ENCODE results near the gene PRKAR1A.
A peak's percentile ranks its signal among the peaks of the same experiment; 100 is the strongest.
"Not testable (repeated sequence)": the region's sequence is repeated elsewhere in the genome, so short reads cannot be mapped to it uniquely, and the experiment has no call there.

PRKAR1A gene

DNA sequence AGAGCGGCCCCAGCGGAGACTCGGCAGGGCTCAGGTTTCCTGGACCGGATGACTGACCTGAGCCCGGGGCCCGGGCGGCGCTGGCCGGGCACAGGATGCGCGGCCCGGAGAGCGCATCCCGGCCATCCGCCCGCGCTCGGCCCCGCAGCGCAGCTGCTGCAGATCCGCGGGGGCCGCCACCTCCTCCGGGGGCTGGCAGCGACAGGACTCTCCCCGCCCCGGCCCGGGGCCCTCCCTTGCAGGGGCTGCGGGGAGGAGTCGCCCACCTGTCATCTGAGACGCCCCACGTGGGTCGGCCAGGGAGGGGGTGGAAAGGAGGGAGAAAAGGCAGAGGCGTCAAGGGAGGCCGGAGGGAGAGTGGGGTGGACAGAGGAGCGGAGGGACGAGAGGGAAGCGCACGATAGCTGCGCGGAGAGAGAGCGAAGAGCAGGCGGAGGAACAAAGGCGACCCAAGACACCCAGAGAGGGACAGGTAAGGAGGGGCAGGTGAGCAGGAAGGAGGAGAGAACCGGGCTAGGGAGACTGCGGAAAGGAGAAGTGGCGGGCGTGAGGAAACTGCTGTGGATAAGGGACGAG lies 471 bp upstream of the PRKAR1A start:
- peak; percentile 73 for DNase-seq (ENCODE audit: low spot score)

DNA sequence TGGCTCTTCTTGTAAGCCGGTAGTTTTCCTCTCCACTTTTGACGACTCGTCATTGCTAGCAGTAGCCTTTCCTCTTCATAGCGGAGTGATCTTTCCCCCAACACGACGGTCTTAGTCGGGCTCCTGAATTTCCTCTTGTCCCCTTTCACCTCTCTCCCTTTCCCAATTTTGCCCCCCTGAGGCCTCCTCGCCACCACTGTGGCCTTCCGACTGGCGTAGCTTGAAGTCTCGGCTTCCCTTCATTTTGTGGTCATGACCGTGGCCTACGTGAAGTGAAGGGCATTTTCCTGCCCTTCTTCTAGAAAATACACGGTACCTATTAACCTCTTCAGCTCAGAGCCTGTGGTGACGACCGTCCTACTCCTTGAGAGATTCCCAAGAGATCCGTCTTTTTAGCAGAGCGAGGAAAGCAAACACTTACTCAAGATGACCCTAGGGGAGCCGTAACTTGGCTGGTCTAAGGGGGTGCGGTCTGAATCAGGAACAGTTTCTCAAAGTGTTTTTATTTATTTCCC lies 787 bp downstream of the PRKAR1A start:
- no peak for DNase-seq (ENCODE audit: low spot score)

DNA sequence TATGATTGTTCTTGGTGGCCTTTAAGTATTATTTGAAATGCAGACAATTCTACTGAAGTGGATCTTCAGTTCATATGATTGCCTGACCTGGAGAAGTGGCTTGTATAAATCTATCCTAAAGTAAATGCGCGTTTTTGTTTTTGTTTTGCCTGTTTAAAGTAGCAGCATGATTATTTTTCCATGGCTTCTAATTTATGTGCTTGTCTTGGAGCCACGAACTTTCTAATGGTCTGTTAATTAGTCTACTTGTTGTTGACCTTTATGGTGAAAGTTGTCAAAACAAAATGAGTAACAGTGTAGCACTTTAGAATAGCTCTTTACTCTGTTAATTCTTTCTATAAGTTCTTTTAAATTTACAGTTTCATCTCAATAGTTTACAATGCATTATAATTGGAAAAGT lies 1.7 kb downstream of the PRKAR1A start:
- no peak for DNase-seq (ENCODE audit: low spot score)

DNA sequence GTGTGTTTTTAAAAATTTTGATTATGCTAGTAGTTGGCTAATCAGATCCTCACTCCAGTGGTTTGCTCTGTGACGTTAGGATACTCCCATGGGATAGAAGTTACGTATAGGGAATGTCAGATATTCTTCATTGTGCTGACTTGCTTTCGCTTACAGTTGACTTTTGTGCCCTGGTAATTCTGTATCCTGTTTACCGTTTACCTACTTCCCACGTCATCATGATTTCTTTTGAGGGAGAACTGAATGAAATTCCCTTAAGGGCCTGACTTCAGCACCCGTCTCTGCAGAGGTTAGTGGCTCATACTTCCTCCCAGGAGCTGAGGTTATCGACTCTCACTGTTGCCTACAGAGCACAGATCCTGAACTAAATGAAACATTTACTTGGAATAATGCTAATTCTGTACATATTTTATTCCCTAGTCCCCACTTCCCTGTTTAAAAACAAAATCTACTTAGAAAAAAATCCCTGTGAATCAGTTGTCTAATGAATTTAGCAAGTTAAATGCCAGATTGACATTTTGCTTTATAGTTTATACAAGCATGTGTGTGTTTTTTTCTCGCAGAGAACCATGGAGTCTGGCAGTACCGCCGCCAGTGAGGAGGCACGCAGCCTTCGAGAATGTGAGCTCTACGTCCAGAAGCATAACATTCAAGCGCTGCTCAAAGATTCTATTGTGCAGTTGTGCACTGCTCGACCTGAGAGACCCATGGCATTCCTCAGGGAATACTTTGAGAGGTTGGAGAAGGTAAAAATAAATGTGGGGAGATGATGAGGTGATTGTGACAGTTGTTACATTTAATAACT lies 2.8 kb downstream of the PRKAR1A start:
- DNase-seq (ENCODE audit: low spot score): no peak

DNA sequence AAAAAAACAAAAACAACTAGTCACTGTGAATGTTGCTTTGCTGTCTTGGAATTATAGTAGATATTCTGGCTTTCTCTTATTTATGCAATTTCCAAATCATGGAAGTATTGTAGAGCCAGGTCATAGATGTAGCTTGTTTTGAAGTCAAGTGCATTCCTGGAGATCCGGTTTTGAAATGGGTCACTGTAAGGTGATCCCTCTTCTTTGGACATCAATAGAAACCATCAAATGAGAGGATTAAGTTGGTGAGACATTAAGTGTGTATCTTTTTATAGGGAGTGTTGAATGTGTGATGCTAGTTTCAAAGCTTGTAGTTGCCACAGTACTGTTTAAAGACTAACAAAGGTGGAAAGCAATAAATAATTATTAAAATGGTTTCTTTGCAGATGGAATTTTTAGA lies 4.5 kb downstream of the PRKAR1A start:
- no peak for DNase-seq (ENCODE audit: low spot score)

DNA sequence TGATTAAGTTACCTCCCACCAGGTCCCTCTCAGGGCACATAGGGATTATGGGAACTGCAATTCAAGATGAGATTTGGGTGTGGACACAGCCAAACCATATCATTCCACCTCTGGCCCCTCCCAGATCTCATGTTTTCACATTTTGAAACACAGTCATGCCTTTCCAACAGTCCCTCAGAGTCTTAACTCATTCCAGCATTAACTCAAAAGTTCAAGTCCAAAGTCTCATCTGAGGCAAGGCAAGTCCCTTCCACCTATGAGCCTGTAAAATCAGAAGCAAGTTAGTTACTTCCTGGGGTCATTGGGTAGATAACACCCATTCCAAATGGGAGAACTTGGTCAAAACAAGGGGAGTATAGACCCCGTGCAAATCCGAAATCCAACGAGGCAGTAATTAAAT lies 5.4 kb downstream of the PRKAR1A start:
- not testable (repeated sequence) for DNase-seq (ENCODE audit: low spot score)

DNA sequence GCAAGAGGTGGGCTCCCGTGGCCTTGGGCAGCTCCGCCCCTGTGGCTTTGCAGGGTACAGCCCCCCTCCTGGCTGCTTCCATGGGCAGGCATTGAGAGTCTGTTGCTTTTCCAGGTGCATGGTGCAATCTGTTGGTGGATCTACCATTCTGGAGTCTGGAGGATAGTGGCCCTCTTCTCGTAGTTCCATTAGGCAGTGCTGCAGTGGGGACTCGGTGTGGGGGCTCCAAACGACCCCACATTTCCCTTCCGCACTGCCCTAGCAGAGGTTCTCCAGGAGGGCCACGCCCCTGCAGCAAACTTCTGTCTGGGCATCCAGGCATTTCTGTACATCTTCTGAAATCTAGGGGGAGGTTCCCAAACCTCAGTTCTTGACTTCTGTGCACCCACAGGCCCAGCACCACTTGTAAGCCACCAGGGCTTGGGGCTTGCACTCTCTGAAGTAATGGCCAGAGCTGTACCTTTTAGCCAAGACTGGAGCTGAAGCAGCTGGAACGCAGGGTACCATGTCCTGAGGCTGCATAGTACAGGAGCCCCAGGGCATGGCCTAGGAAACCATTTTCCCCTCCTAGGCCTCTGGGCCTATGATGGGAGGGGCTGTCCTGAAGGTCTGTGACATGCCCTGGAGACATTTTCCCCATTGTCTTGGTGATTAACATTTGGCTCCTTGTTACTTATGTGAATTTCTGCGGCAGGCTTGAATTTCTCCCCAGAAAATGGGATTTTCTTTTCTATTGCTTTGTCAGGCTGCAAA lies 6.0 kb downstream of the PRKAR1A start:
- no peak for DNase-seq (ENCODE audit: low spot score)

DNA sequence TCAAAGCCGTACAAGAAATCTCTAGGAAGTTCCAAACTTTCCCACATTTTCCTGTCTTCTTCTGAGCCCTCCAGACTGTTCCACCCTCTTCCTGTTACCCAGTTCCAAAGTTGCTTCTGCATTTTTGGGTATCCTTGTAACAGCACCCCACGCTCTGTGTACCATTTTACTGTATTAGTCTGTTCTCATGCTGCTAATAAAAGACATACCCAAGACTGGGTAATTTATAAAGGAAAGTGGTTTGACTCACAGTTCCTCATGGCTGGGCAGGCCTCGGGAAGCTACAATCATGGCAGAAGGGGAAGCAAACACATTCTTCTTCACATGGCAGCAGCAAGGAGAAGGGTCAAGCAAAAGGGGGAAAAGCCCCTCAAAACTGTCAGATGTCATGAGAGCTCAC lies 6.8 kb downstream of the PRKAR1A start:
- not testable (repeated sequence) for DNase-seq (ENCODE audit: low spot score)

DNA sequence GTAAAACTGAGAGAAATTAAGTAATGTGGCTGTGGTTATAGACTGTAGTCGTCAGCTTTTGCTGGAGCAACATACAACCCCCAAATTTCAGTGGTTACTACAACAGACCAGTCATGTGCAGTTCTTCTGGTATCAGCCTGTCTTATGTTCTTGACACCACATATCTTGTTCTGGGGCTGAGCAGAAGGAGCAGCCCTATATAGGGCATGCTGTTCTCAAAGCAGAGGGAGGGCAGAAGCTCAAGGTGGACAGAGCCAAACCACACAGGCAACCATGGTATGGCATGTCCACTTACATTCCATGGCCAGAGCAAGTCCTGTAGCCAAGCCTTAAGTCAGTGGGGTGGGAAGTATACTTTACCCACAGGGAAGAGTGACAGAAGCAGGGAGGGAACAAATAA lies 7.7 kb downstream of the PRKAR1A start:
- DNase-seq (ENCODE audit: low spot score): no peak

DNA sequence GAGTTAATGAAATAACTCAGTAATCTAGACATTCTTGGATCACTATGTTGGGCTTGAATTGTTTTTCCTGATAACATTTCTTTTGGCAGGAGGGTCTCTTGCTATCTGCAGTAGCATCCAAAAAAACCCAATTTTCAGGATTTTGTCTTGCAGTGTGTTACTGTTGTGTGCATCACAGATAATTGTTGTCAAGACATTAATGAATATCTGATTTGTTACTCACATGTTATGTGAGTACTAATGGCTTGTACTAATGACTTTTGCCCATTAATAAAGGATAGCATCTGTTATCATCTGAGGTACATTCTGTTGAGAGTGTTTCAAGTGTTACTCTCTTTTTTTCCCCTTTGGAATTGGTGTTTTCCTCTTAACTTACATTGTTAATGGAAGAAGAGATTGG lies 10.0 kb downstream of the PRKAR1A start:
- no peak for DNase-seq (ENCODE audit: low spot score)

DNA sequence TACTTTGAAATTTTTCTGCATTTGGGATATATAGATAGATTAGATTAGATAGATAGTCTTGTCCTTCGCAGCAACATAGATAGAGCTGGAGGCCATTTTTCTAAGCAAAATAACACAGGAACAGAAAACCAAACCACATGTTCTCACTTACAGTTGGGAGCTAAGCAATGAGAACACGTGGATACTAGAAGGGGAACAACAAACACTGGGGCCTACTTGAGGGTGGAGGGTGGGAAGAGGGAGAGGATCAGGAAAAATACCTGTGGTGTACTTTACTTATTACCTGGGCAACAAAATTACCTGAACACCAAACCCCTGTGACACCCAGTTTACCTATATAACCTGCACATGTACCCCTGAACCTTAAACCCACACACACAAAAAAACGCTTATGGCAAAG lies 14.3 kb downstream of the PRKAR1A start:
- no peak for DNase-seq (ENCODE audit: low spot score)

DNA sequence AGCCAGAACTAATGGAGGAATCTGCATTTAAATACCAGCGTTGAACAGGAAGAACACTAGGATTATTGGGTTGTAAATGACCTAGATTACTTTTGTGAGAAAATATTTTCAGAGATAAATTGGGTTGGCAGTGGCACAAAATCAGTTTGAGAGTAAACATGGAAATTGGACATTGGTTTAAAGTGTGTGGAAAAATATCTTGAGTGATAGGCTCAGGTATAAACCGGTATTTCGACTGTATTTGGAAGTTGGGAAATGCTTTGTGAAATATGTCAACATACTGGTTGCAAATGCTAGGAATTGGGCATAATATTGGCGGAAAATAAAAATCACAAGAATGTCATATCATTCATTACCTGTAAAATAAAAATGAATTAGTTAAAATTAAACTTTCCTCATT lies 15.1 kb downstream of the PRKAR1A start:
- no peak for DNase-seq (ENCODE audit: low spot score)

DNA sequence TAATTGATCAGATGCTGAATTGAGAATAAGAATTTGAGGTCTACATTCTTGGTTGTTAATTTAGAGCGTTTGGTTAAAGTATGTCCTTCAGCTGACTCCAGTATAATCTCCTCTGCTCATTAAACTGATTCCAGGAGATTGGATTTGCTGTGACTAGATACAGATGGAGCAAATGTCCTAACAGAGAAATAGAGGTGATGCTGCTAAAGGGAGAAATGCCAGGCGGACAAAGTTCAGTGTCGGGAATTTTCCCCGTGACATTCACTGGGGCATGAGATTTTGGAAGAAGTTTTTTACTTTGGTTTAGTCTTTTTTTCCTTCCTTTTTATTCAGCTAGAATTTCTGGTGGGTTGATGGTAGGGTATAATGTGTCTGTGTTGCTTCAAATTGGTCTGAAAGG lies 19.0 kb downstream of the PRKAR1A start:
- no peak for DNase-seq (ENCODE audit: low spot score)

DNA sequence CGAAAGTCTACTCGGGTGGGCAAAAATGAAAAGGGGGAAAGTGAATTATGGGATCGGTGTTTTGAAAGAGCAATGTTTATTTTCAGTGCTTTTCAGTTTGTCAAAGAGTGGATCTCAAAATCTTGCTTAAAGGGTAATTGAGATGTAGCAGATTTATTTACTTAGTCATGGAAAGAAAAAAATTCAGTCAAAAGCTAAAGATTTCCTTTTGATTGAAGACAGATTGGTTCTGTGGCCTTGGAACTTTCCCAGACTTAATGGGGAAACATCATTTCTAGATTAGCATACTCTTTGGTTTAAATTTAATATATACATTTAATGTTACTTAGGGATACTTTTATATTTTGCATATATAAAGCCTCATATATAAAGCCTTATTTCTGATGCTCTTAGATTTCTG lies 20.6 kb downstream of the PRKAR1A start:
- no peak for DNase-seq (ENCODE audit: low spot score)

DNA sequence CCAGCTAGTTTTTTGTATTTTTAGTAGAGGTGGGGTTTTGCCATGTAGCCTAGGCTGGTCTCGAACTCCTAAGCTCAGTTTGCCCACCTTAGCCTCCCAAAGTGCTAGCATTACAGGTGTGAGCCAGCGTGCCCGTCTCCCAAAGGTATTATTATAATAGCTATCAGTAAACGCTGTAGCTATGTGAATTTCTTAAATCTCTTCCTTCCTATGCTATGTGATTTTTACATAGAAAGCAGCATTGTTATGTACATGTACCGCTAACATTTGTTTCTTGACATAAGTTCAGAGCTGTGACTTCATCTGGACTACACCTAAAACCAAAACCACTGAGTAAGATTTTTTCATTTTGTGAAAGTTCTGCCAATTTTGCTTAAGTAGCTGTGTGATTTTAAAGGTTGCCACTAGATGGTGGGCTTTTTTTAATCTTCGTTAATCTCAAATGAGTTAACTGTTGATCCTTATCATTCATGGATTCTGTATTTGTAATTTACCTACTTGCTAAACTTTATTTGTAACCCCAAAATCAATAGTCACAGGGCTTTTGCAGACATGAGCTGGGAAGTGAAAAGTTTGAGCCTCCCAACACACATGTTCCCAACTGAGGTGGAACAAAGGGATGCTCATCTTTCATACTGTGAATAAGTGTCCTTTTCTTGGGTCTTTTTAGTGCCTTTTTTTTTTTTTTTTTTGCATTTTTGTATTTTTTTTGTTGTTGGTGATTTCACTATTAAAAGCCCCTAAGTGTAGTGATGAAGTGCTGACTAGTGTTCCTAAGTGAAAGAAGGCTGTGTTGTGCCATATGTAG lies 21.9 kb downstream of the PRKAR1A start:
- DNase-seq (ENCODE audit: low spot score): no peak

DNA sequence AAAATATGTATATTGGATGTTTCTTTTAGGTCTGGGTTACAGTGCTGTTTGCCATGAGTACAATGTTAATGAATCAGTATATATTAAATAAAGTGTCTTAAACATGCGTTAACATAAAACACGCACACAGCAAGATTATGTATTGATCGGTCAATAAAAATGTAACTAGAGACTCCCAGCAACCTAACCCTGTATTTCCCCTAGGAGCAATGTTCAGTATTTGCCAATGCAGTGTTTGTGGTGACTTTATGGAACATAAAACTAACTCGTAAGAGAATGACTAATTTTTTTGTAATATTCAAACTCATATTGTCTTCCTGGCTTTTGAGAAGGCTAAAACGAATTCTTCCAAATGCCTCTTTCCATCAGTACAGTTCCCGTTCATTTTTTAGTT lies 22.5 kb downstream of the PRKAR1A start:
- DNase-seq (ENCODE audit: low spot score): no peak

DNA sequence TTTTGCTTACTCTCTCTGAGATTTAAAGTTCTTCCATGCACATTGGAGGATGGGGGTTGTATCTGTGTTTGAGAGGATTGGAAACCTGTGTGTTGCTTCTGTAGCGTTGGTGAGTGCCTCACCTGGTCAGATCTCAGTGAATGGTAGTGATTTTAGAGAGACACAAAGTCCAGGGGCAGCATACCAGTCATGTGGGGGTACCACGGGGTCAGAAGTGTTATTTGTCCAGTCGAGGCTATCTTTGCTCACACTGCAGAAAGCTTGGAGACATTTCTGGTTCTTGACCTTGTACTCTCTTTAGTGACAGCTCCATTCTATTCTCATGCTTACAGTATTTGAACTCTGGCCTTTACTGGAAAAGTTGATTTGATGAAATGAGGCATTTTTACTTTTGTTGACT lies 23.7 kb downstream of the PRKAR1A start:
- no peak for DNase-seq (ENCODE audit: low spot score)

DNA sequence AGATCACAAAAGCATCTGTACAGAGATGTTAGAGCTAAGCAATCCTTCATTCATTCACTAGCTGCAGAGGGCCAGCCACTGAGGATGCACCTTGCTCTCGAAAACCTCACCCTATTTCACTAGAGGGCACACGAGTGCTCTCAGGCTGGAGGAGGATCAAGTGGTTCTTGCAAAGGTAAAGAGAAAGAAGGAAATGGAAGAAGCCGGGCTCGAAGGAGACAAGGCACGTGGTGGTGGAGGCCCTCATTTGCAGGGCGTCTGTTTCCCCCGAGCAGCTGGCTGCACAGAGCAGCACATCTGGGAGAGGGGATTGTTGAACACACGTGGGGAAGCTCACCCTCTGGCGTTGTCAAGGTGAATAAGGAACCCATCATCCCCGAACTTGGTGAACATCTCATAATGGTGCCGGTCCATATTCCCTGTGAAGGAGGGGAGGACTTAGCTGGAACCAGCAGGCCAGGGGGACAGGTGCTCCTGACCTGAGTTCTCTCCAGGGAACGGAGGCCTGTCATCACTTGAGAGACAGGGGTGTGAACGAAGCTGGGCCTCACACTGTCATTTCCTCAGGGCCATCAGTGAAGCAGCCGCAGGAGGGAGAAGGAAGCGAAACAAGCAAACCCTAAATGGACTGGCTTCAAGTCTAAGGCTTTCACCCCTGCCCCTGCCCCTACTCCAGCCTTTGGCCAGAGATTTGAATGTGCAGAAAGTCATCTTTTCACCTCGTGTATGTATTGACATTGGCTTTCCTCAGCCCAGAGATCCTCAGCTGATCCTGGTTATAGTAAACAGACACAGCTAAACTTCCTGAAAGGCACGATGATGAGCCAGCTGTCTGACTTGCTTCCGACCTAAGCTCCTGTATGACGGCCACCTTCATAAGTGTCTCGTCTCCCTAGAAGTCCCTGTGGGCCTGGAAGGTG lies 27.6 kb downstream of the PRKAR1A start:
- DNase-seq (ENCODE audit: low spot score): no peak

DNA sequence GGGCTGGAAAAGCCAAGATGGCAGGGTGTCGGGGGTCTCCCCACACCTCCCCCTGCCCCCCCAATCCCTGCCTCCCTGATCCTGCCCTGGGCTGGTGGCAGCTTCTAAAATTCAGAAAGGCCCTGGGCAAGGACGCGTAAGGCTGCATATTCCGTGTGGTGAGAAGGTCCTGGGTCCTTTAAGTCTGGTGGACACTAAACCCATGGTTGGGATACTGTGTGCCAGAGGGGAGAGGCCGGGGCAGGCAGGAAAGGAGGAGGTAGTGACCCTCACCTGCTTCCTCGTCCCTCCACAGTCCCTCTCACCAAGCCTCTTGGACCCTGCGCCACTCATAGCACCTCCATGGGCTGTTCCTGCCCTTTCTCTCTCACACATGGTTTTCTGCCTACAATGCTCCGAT lies 28.8 kb downstream of the PRKAR1A start:
- DNase-seq (ENCODE audit: low spot score): no peak

DNA sequence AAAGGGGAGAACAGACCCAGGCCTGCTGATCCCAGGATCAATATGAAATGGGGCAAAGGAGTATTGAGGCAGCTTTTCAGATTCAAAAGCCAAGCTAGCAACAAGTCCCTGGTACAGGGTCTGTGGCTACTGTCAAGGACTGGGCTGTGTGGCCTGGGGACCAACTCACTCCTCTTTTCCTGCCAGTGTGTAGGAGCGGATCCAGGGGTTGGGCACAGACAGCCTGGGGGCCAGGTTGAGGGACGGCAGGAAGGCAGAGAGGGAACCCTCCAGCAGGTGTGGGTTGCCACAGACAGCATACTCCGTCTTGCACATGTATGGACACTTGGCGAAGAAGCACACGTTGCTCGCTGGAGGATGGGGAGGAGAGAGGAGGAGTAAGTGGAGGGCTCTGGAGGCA lies 29.6 kb downstream of the PRKAR1A start:
- DNase-seq (ENCODE audit: low spot score): no peak
